ENCODE data around the gene ETS2.

Gene ETS2

GRCh38 chr21:38816400-38816977 lies 10.8 kb downstream of the ETS2 start:
- TF ChIP-seq CTCF (IDR thresholded peaks at IDR 0.05) = no peak

- no peak for TF ChIP-seq CTCF (IDR thresholded peaks at IDR 0.05)
These were observed 11.9 kb downstream of the ETS2 start for GRCh38 chr21:38817371-38818324.

GRCh38 chr21:38818325-38818723 lies 12.6 kb downstream of the ETS2 start:
- TF ChIP-seq CTCF (IDR thresholded peaks at IDR 0.05) = no peak

GRCh38 chr21:38819051-38819718 lies 13.5 kb downstream of the ETS2 start:
- TF ChIP-seq CTCF (IDR thresholded peaks at IDR 0.05) = no peak

- no peak for TF ChIP-seq CTCF (IDR thresholded peaks at IDR 0.05)
These were observed 14.0 kb downstream of the ETS2 start for GRCh38 chr21:38819719-38820159.

GRCh38 chr21:38820471-38821239 lies 14.9 kb downstream of the ETS2 start:
- no peak for TF ChIP-seq CTCF (IDR thresholded peaks at IDR 0.05)

GRCh38 chr21:38821248-38821647 lies 15.5 kb downstream of the ETS2 start:
- TF ChIP-seq CTCF (IDR thresholded peaks at IDR 0.05) = no peak

Measured in LNCAP (cell line).